GM21529 (cell line): ENCODE results near the gene WDR54.
A peak's percentile ranks its signal among the peaks of the same experiment; 100 is the strongest.
"Not testable (repeated sequence)": the region's sequence is repeated elsewhere in the genome, so short reads cannot be mapped to it uniquely, and the experiment has no call there.

ENCODE experiments used
- ATAC-seq: cut with Tn5 transposase; IDR thresholded peaks from one replicate; pipeline ENCODE4 v1.9.1; 2021; ENCODE audit not compliant: unreplicated experiment

WDR54 gene

GRCh38 chr2:74450570-74451190 lies 29.1 kb downstream of the WDR54 start:
- ATAC-seq: no peak

- peak; percentile 36 for ATAC-seq
Observed at GRCh38 chr2:74454654-74455511, 33.4 kb downstream of the WDR54 start, which contains the start of gene INO80B. Gene INO80B, plus strand, starts transcription at chr2:74455087. Its CDS starts 30 bp downstream, at chr2:74455117.

GRCh38 chr2:74457129-74457548 lies 35.6 kb downstream of the WDR54 start:
- ATAC-seq: no peak

- peak; percentile 34 for ATAC-seq
Observed at GRCh38 chr2:74457549-74458131, 36.1 kb downstream of the WDR54 start.

GRCh38 chr2:74458132-74458937 lies 36.8 kb downstream of the WDR54 start, which contains the start of gene WBP1:
Gene WBP1, plus strand, starts transcription at chr2:74458438. Its CDS starts 165 bp downstream, at chr2:74458603.
- peak; percentile 80 for ATAC-seq

- ATAC-seq: no peak
Observed at GRCh38 chr2:74458938-74459363, 37.4 kb downstream of the WDR54 start.

GRCh38 chr2:74459503-74460118 lies 38.1 kb downstream of the WDR54 start:
- not testable (repeated sequence) for ATAC-seq

GRCh38 chr2:74460187-74460586 lies 38.7 kb downstream of the WDR54 start:
- not testable (repeated sequence) for ATAC-seq

- ATAC-seq: no peak
Observed at GRCh38 chr2:74461187-74462053, 39.9 kb downstream of the WDR54 start.

- no peak for ATAC-seq
Observed at GRCh38 chr2:74462054-74462785, 40.7 kb downstream of the WDR54 start.

- ATAC-seq: no peak
Observed at GRCh38 chr2:74462786-74463105, 41.2 kb downstream of the WDR54 start.

- peak; percentile 3 for ATAC-seq
Observed at GRCh38 chr2:74464406-74464805, 42.9 kb downstream of the WDR54 start.

GRCh38 chr2:74470742-74471141 lies 49.2 kb downstream of the WDR54 start:
- not testable (repeated sequence) for ATAC-seq

- ATAC-seq: no peak
Observed at GRCh38 chr2:74471332-74472065, 50.0 kb downstream of the WDR54 start.

- ATAC-seq: peak; percentile 89
Observed at GRCh38 chr2:74472086-74472944, 50.8 kb downstream of the WDR54 start, which contains the start of gene MRPL53. Gene MRPL53, minus strand, starts transcription at chr2:74472680. Its CDS starts 20 bp downstream, at chr2:74472660.

- no peak for ATAC-seq
Observed at GRCh38 chr2:74472945-74473258, 51.4 kb downstream of the WDR54 start.

- ATAC-seq: no peak
Observed at GRCh38 chr2:74474481-74474880, 53.0 kb downstream of the WDR54 start.
